ENCODE measurements around the gene DUSP3. TPM values are rescaled to one million over a fixed set of nuclear protein-coding genes. Genes with fewer than 3 reads are reported as not detected.

DUSP3 gene
- total and polyA plus RNA-seq, 2 donors (not counting 1 experiment from before 2014, with no cell fraction given): 8.9 to 18.2 TPM

- Histone ChIP-seq H3K4me2 (replicated peaks; ENCODE audit: low read depth, low read length, poor library complexity, severe bottlenecking) (no peak overlapping the region), H4K20me1 (ENCODE audit: control insufficient read depth, insufficient read depth, low read length, poor library complexity, severe bottlenecking) (no peaks in the 10 kb centered on the region), H3K27me3 (replicated peaks in 1 of 4; ENCODE audit: control extremely low read depth in 1 of 4, control insufficient read depth in 3 of 4, insufficient read depth in 4 of 4, low read length in 3 of 4) (no peaks in the 10 kb centered on the region), H3K79me2 (ENCODE audit: control insufficient read depth, insufficient read depth, low read length) (no peaks in the 10 kb centered on the region), H3K36me3 (replicated peaks in 1 of 2; ENCODE audit: control extremely low read depth in 1 of 2, control insufficient read depth in 1 of 2, extremely low read depth in 1 of 2, insufficient read depth in 2 of 2, low read length in 1 of 2) (no peaks in the 10 kb centered on the region), H3K27ac (ENCODE audit: low read length in 2 of 2) (no peak overlapping the region), H2AFZ (ENCODE audit: insufficient read depth, low read depth, low read length, poor library complexity, severe bottlenecking) (no peak overlapping the region), H3K4me1 (ENCODE audit: control insufficient read depth in 2 of 2, insufficient read depth in 2 of 2, low read length in 2 of 2) (no peaks in the 10 kb centered on the region), H3K4me3 (ENCODE audit: control extremely low read depth in 1 of 5, extremely low read depth in 1 of 5, insufficient read depth in 1 of 5, low read depth in 2 of 5, low read length in 4 of 5) (no peak overlapping the region), H3K9me3 (ENCODE audit: control extremely low read depth in 1 of 3, control insufficient read depth in 2 of 3, insufficient read depth in 1 of 3, low read length in 2 of 3) (no peaks in the 10 kb centered on the region), H3K9ac (ENCODE audit: low read length) (no peak overlapping the region)
- ChIA-PET POLR2A (no interaction called here), CTCF (no interaction called here)
- Mint-ChIP-seq H3K27me3 (peaks cover 18% of the 10 kb centered on the region), H3K4me1 (no peaks in the 10 kb centered on the region), H3K9me3 (ENCODE audit: insufficient read depth) (no peaks in the 10 kb centered on the region), H3K4me3 (no peak overlapping the region), H3K27ac (no peak overlapping the region)
- TF ChIP-seq EZH2 (IDR thresholded peaks at IDR 0.05; ENCODE audit: borderline replicate concordance, insufficient read depth, low read depth, low read length, poor library complexity, severe bottlenecking): no peak
- TF ChIP-seq CTCF (IDR thresholded peaks at IDR 0.05): no peak
- WGBS (ENCODE audit: insufficient coverage): 85% methylated on average over 4 of the region's 10 CpGs
- intact Hi-C loops (cut with micrococcal nuclease): no loop called here
- DNase-seq (no peak), ATAC-seq (ENCODE audit: low read depth) (no peak)
Measured at GRCh38 chr17:43823350-43824084, 44.7 kb upstream of the DUSP3 start.

DNA sequence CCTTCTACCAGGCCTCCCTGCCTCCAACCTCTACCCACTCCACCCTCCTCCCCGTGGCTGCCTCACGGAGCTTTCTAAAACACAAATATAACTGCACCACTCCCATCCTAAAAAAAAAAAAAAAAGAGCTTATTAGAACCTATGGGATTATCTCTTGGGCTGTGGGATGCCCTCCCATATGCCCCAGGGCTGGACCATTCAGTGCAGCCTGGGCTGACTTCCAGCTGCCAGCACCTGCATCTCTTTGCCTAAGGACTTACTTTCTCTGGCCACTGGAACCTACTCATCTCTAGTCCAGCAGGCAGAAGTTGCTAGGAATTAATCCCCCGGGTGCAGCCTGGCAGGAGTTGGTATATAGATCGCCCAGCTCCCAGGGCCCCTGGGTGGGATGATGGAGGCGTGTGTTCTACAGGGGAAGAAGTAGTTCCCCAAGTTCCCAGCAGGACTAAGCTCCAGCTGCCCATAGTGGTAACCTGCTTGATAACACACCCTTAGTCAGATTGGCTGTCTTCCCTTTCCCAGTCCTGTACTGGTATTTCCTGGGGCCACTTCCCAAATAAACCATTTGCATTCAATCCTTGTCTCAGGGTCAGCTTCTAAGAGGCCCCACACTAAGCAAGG lies 43.9 kb upstream of the DUSP3 start:
- ATAC-seq (ENCODE audit: low read depth) (no peak), DNase-seq (no peak)
- no peak for TF ChIP-seq CTCF (IDR thresholded peaks at IDR 0.05)
- no peak for TF ChIP-seq EZH2 (IDR thresholded peaks at IDR 0.05; ENCODE audit: borderline replicate concordance, insufficient read depth, low read depth, low read length, poor library complexity, severe bottlenecking)
- no peak overlapping the region for H3K4me2 ChIP-seq (replicated peaks; ENCODE audit: low read depth, low read length, poor library complexity, severe bottlenecking)
- H3K4me1 Mint-ChIP-seq: no peaks in the 10 kb centered on the region
- CTCF ChIA-PET: no interaction called here
- no peaks in the 10 kb centered on the region for H3K36me3 ChIP-seq (replicated peaks in 1 of 2; ENCODE audit: control extremely low read depth in 1 of 2, control insufficient read depth in 1 of 2, extremely low read depth in 1 of 2, insufficient read depth in 2 of 2, low read length in 1 of 2)
- H3K27me3 ChIP-seq (replicated peaks in 1 of 4; ENCODE audit: control extremely low read depth in 1 of 4, control insufficient read depth in 3 of 4, insufficient read depth in 4 of 4, low read length in 3 of 4): no peaks in the 10 kb centered on the region
- intact Hi-C loops (cut with micrococcal nuclease): no loop called here
- H2AFZ ChIP-seq (ENCODE audit: insufficient read depth, low read depth, low read length, poor library complexity, severe bottlenecking): no peak overlapping the region
- peaks cover 9% of the 10 kb centered on the region for H3K27me3 Mint-ChIP-seq
- no peak overlapping the region for H3K4me3 ChIP-seq (ENCODE audit: control extremely low read depth in 1 of 5, extremely low read depth in 1 of 5, insufficient read depth in 1 of 5, low read depth in 2 of 5, low read length in 4 of 5)
- no peaks in the 10 kb centered on the region for H3K9me3 Mint-ChIP-seq (ENCODE audit: insufficient read depth)
- no peaks in the 10 kb centered on the region for H3K79me2 ChIP-seq (ENCODE audit: control insufficient read depth, insufficient read depth, low read length)
- H3K27ac Mint-ChIP-seq: no peak overlapping the region
- H3K9ac ChIP-seq (ENCODE audit: low read length): no peak overlapping the region
- H4K20me1 ChIP-seq (ENCODE audit: control insufficient read depth, insufficient read depth, low read length, poor library complexity, severe bottlenecking): no peaks in the 10 kb centered on the region
- H3K9me3 ChIP-seq (ENCODE audit: control extremely low read depth in 1 of 3, control insufficient read depth in 2 of 3, insufficient read depth in 1 of 3, low read length in 2 of 3): no peaks in the 10 kb centered on the region
- WGBS (ENCODE audit: insufficient coverage): no CpG with 5 or more reads among the region's 5 CpGs
- POLR2A ChIA-PET: no interaction called here
- no peak overlapping the region for H3K27ac ChIP-seq (ENCODE audit: low read length in 2 of 2)
- H3K4me1 ChIP-seq (ENCODE audit: control insufficient read depth in 2 of 2, insufficient read depth in 2 of 2, low read length in 2 of 2): no peaks in the 10 kb centered on the region
- H3K4me3 Mint-ChIP-seq: no peak overlapping the region
